Upper lobe of left lung (tissue), 4 donors: ENCODE measurements around the gene GVQW3.

Source experiments
- CTCF ChIP-seq, 6 experiments: fragments of 450-650 bp in 4 of 6; fragments of 200-600 bp in 2 of 6; sonication (generic) in 2 of 6; IDR thresholded peaks; one replicate each; pipeline ENCODE4 v1.5.1; 2016 to 2019; ENCODE audit warnings: antibody characterized with exemption in 6 of 6
- POLR2A ChIP-seq, 4 donors: fragments of 450-650 bp; IDR thresholded peaks; one replicate each; pipeline ENCODE4 v1.5.1; 2016 to 2017; ENCODE audit warnings: antibody characterized with exemption in 4 of 4, mild to moderate bottlenecking in 2 of 4
- POLR2AphosphoS5 ChIP-seq, 2 donors: sonication (generic); formaldehyde crosslinking; IDR thresholded peaks; one replicate each; pipeline ENCODE4 v1.5.1; 2017; ENCODE audit warnings: antibody characterized with exemption in 2 of 2

DNA sequence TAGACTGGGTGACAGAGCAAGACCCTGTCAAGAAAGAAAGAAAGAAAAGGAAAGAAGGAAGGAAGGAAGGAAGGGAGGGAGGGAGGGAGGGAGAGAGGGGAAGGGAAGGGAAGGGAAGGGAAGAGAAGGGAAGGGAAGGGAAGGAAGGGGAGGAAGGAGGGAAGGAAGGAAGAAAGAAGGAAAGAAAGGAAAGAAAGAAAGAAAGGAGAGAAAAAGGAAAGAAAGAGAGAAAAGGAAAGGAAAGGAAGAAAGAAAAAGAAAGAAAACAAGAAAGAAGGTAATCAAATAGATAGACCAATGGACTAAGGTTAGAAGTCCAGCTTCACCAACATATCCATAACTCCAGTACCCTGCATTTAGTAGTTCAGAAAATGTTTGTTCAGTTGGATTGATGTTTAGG is 45.5 kb downstream of the GVQW3 start:
- no peak for TF ChIP-seq POLR2A (IDR thresholded peaks at IDR 0.05)
- no peak for TF ChIP-seq CTCF (IDR thresholded peaks at IDR 0.05)
- TF ChIP-seq POLR2AphosphoS5 (IDR thresholded peaks at IDR 0.05) = no peak
